Activated naive CD8-positive, alpha-beta T cell treated with anti-CD3 and anti-CD28 coated beads, Interleukin-2, amount 50 U/mL, for 24 hours (primary cell): ENCODE results near the gene AP5B1.

Experiments used
- ATAC-seq: fragments of 150-1000 bp; cut with Tn5 transposase; one replicate; pipeline ENCODE4 v1.10.0; 2021
- DNase-seq: peaks from one replicate; pipeline ENCODE4 v3.0.0; 2021
- H3K27ac Mint-ChIP-seq: one replicate; pipeline ENCODE4 v1.8.0; 2021; ENCODE audit warnings: mild to moderate bottlenecking, mixed read lengths
- H3K27me3 Mint-ChIP-seq: one replicate; pipeline ENCODE4 v1.8.0; 2021; ENCODE audit warnings: mixed read lengths
- H3K36me3 Mint-ChIP-seq: one replicate; pipeline ENCODE4 v1.8.0; 2021; ENCODE audit warnings: low read depth, mixed read lengths
- H3K4me1 Mint-ChIP-seq: one replicate; pipeline ENCODE4 v1.8.0; 2021; ENCODE audit warnings: mixed read lengths
- H3K4me3 Mint-ChIP-seq: one replicate; pipeline ENCODE4 v1.8.0; 2021; ENCODE audit warnings: mild to moderate bottlenecking, moderate library complexity, mixed read lengths
- H3K9me3 Mint-ChIP-seq: one replicate; pipeline ENCODE4 v1.8.0; 2021; ENCODE audit warnings: mixed read lengths

Gene AP5B1

GRCh38 chr11:65780770-65781151, at the start of gene AP5B1:
Gene AP5B1, minus strand, starts transcription at chr11:65780976. Its CDS starts 385 bp downstream, at chr11:65780591.
- H3K4me3 Mint-ChIP-seq, result peak within 1 kb of the TSS; percentile 86
- peaks cover 34% of the 10 kb centered on the region for H3K4me1 Mint-ChIP-seq
- H3K27ac Mint-ChIP-seq, result peak within 1 kb of the TSS; percentile 76
- no peaks in the 10 kb centered on the region for H3K9me3 Mint-ChIP-seq
- H3K27me3 Mint-ChIP-seq, result peaks cover 26% of the 10 kb centered on the region
- peaks cover 2% of the 10 kb centered on the region for H3K36me3 Mint-ChIP-seq
- DNase-seq (peak; percentile 74), ATAC-seq (peak; percentile 31)

DNA sequence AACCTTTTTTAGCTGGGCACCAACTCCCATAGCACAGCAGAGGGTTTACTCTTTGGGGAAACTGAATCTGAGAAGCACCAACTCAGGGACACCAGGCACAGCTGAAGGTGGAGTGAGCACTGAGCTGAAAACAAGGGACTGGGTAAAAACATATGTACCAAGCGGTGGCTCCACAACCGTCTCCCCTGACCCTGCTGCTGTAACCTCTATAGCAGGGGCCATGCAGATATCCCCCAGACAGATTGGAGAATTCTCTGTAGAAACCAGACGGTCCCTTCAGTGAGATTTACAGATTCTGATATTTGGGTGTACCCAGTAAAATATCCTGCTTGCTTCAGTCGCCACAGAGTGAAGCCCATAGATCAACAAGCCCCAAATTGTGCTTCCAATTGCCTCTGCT, 48.7 kb upstream of the AP5B1 start:
- DNase-seq (no peak), ATAC-seq (no peak)
- H3K4me3 Mint-ChIP-seq, result no peak overlapping the region
- peaks cover 34% of the 10 kb centered on the region for H3K4me1 Mint-ChIP-seq
- H3K9me3 Mint-ChIP-seq, result no peaks in the 10 kb centered on the region
- H3K27ac Mint-ChIP-seq, result no peak overlapping the region
- peaks cover 3% of the 10 kb centered on the region for H3K27me3 Mint-ChIP-seq
- peaks cover 3% of the 10 kb centered on the region for H3K36me3 Mint-ChIP-seq

- Mint-ChIP-seq H3K27ac (no peak overlapping the region), H3K9me3 (no peaks in the 10 kb centered on the region), H3K4me1 (peaks cover 24% of the 10 kb centered on the region), H3K27me3 (peaks cover 3% of the 10 kb centered on the region), H3K4me3 (no peak overlapping the region), H3K36me3 (no peaks in the 10 kb centered on the region)
- ATAC-seq (no peak), DNase-seq (no peak)
These were observed 46.4 kb upstream of the AP5B1 start for GRCh38 chr11:65826984-65827735.

DNA sequence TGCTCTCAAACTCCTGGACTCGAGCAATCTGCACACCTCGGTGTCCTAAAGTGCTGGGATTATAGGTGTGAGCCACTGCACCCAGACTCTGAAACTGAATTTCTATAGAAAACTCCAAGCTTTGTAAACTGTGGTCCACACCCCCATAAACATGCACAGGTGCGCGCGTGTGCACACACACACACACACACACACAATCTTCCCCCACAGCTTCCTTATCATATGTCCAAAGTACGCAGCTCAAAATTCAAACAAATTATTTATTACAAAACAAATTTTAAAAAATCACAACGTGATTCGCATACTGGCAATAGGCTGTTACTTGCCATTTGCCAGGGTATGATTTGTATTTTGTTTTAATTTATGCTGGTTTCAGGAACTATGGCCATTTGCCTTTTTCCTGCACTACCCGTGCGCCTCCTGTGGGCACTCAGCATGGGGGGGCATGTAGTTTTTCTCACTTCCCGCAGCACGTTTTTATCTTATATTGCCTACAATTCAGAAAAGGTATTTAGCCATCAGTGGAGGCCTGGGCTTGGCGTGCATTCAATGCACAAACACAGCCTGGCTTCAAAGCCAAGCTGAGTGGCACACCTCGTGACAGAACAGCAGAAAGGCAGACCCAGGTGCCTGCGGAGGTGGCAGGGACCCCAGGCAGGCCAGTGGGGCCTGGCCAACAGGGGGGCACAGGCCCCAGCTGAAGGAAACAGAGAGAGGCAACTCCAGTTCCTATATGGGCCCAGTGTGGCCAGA, 42.2 kb upstream of the AP5B1 start:
- Mint-ChIP-seq H3K4me3 (no peak overlapping the region), H3K4me1 (peaks cover 10% of the 10 kb centered on the region), H3K9me3 (no peaks in the 10 kb centered on the region), H3K27me3 (peaks cover 2% of the 10 kb centered on the region), H3K27ac (no peak overlapping the region), H3K36me3 (no peaks in the 10 kb centered on the region)
- DNase-seq, result no peak
- no peak for ATAC-seq

- no peak overlapping the region for H3K4me3 Mint-ChIP-seq
- H3K9me3 Mint-ChIP-seq, result no peaks in the 10 kb centered on the region
- ATAC-seq (no peak), DNase-seq (no peak)
- peaks cover 19% of the 10 kb centered on the region for H3K4me1 Mint-ChIP-seq
- no peaks in the 10 kb centered on the region for H3K36me3 Mint-ChIP-seq
- H3K27me3 Mint-ChIP-seq, result peaks cover 2% of the 10 kb centered on the region
- H3K27ac Mint-ChIP-seq, result no peak overlapping the region
These were observed 40.3 kb upstream of the AP5B1 start for GRCh38 chr11:65821107-65821506.

DNA sequence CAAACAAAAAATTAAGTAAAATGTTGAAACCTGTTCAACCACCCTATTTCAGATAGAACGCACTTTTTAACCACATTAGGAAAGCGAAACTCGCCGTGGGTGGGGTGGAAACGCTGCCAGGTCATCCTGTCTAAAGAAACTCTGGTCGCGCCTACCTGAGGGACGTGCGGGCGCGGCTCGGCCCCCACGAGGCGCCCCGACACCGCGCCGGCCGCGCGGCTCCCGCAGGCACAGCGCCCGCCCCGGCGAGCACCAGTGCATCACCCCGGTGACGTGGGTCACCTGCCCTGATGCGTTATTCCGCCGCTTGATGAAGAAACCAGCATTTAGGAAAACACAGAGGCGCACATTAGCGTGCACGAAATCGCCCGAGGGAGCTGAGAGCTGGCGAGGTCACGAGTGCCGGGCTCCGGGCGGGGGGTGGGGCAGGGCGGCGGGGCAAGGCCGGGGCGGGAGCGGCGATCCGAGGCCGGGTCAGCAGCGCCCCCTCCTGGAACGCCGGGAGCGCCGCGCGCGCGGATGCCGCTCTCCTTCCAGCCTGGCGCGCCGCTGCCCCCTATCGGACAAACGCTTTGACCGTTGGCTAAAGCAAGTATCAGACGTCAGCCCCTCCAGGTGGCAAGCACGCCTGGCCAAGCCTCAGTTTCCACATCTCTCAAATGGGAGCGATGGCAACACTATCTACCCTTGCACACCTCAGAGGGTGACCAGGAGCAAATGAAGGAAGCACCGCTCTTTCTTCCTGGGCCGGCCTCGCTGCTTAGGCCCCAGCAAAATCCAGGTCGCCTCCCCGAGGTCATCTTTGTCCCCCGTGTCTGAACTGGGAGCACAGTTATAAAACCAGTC, 37.3 kb upstream of the AP5B1 start:
- peak; percentile 85 for ATAC-seq
- DNase-seq, result peak; percentile 99
- Mint-ChIP-seq H3K36me3 (no peaks in the 10 kb centered on the region), H3K27ac (peak overlapping the region; percentile 84), H3K27me3 (peaks cover 2% of the 10 kb centered on the region), H3K4me3 (peak overlapping the region; percentile 79), H3K9me3 (no peaks in the 10 kb centered on the region), H3K4me1 (peaks cover 19% of the 10 kb centered on the region)

GRCh38 chr11:65817312-65817834, 36.6 kb upstream of the AP5B1 start:
- Mint-ChIP-seq H3K27me3 (peaks cover under 1% of the 10 kb centered on the region), H3K27ac (peak overlapping the region; percentile 84), H3K4me1 (peaks cover 19% of the 10 kb centered on the region), H3K9me3 (no peaks in the 10 kb centered on the region), H3K4me3 (peak overlapping the region; percentile 79), H3K36me3 (no peaks in the 10 kb centered on the region)
- ATAC-seq (no peak), DNase-seq (peak; percentile 18)

- ATAC-seq (no peak), DNase-seq (no peak)
- no peaks in the 10 kb centered on the region for H3K27me3 Mint-ChIP-seq
- no peak overlapping the region for H3K27ac Mint-ChIP-seq
- H3K9me3 Mint-ChIP-seq, result no peaks in the 10 kb centered on the region
- H3K36me3 Mint-ChIP-seq, result no peaks in the 10 kb centered on the region
- no peak overlapping the region for H3K4me3 Mint-ChIP-seq
- H3K4me1 Mint-ChIP-seq, result peaks cover 19% of the 10 kb centered on the region
These were observed 35.9 kb upstream of the AP5B1 start for GRCh38 chr11:65816696-65817095.

DNA sequence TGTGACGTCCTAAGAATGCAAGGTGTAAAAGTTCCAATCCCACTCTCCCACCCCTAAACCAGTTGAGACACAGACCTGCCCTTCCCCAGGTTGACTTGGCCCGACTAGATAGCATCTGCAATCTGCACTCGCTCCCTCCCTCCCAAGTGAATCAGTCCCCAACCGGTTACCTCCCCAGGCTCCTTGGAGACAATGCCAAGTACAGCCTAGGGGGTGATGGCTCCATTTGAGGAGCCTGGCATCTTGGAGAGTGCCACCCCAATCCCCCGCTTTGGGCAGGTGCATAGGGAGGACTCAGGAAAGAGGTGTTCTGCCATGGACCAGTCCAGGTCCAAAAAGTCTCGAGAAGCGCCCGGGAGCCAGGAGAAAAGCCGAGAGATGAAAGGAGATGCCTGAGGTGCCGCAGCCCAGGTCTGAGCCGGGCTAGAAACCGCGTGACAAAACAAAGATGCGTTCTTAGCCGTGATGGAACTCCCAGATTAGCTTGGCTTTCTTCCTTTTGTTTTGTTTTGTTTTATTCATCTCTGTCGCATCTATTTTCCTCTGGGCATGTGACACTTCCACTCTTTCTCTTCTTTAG, 34.3 kb upstream of the AP5B1 start:
- no peak overlapping the region for H3K27ac Mint-ChIP-seq
- peaks cover 19% of the 10 kb centered on the region for H3K4me1 Mint-ChIP-seq
- H3K27me3 Mint-ChIP-seq, result no peaks in the 10 kb centered on the region
- DNase-seq (no peak), ATAC-seq (no peak)
- no peaks in the 10 kb centered on the region for H3K9me3 Mint-ChIP-seq
- no peaks in the 10 kb centered on the region for H3K36me3 Mint-ChIP-seq
- H3K4me3 Mint-ChIP-seq, result no peak overlapping the region

DNA sequence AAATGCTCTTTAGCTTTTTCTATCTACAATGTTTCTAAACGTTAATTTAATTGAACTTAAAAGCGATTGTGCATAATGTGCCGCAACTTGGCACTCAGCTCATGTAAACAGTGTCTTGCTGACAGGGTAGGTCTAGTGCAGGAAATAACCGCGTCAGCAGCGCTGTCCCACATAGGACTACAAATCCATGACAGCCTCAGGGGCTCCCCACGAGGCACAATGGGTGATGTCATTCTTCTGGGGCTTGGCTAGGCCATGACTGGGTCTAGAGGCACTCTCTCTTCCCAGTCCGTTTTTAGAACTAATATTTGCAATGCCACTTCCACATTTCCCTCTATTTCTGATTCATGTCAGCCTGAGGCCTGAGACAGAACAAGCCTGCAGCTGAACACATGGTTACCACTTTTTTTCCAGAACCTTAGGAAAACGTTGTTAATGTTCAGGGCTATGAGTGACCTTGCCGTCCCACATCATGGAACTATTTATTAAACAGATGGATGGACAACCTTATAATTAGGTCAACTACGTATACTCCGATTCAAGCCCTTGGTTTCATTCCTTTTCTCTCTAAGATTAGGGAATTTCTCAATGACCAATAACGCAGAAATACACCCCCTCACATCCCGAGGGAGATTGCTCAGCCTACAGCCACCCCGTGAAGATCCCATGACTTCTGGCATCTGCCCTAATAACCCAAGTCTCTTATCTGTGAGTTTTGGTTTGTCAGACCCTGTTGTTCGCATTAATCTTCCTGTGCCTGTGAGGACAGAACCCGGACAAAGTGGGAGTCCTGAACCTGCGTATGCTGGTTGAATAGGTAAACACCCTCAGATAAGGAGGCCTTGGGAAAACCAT, 33.6 kb upstream of the AP5B1 start:
- no peak for DNase-seq
- peaks cover 19% of the 10 kb centered on the region for H3K4me1 Mint-ChIP-seq
- no peak overlapping the region for H3K4me3 Mint-ChIP-seq
- ATAC-seq, result no peak
- H3K27me3 Mint-ChIP-seq, result no peaks in the 10 kb centered on the region
- no peaks in the 10 kb centered on the region for H3K9me3 Mint-ChIP-seq
- H3K36me3 Mint-ChIP-seq, result no peaks in the 10 kb centered on the region
- no peak overlapping the region for H3K27ac Mint-ChIP-seq

DNA sequence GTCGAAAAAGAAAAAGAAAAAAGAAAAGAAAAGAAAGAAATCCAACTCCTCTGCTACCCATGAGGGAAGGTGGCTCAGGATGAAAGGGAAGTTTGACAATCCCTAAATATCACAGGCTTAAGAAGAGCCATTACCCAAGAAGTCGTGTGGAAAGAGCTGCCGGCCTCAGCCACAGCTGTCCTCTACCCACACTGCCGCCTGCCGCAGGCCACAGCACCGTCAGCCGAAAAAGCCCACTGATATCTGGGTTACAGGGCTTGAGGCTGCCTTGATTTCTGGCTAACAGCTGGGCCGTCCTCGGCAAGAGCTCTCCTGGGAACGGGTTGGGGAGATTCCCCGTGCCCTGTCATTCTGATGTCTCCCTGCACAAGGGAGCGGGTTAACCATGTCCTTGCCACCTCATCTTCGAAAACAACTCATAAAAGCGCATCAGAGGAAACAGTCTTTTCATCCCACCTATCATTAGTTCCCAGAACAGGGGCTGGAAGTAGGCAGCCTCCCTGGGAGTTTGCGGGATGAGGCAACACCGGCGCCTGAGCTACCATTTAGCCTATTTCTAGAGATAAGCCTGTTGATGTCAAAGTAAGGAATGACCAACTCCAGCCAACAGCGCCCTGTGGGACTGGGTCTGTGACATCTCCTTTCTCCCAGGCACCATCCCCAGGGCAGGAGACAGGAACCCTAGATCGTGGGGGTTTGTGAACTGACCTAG, 31.1 kb upstream of the AP5B1 start:
- Mint-ChIP-seq H3K9me3 (no peaks in the 10 kb centered on the region), H3K4me1 (peaks cover 7% of the 10 kb centered on the region), H3K36me3 (no peaks in the 10 kb centered on the region), H3K27ac (no peak overlapping the region), H3K4me3 (no peak overlapping the region), H3K27me3 (peaks cover 6% of the 10 kb centered on the region)
- no peak for ATAC-seq
- no peak for DNase-seq

- DNase-seq, result no peak
- no peaks in the 10 kb centered on the region for H3K4me1 Mint-ChIP-seq
- H3K27ac Mint-ChIP-seq, result no peak overlapping the region
- no peak overlapping the region for H3K4me3 Mint-ChIP-seq
- H3K36me3 Mint-ChIP-seq, result no peaks in the 10 kb centered on the region
- ATAC-seq, result peak; percentile 59
- H3K9me3 Mint-ChIP-seq, result no peaks in the 10 kb centered on the region
- H3K27me3 Mint-ChIP-seq, result peaks cover 7% of the 10 kb centered on the region
These were observed 29.5 kb upstream of the AP5B1 start for GRCh38 chr11:65810046-65810868.
